Skin of body (tissue), 2 donors: ENCODE data around the gene TTC8. TPM values are rescaled to one million over a fixed set of nuclear protein-coding genes. Genes with fewer than 3 reads are reported as not detected.

Experiments used
- small RNA-seq: library from RNA; depleted of rRNA; stranded (forward); fragments of <200 nt; gene quantifications from one replicate; pipeline ENCODE3, GENCODE V24; 2014; ENCODE audit warnings: low replicate concordance
- total RNA-seq: library from RNA; depleted of rRNA; stranded (reverse); fragments of >200 nt; gene quantifications from one replicate; pipeline ENCODE4 v1.2.3, GENCODE V29; 2014

The TTC8 gene
- total RNA-seq, 1 donor from 2014 or later = 12.8 TPM

Small RNA genes lying within 50 kb of the gene (small RNA-seq; reads per million reads assigned to genes)
- gene RF00019 (not detected), gene RNU4-92P (not detected)

Other genes with a start within 250 kb of the TTC8 start
- 0.49 TPM for gene EML5, start 31.7 kb upstream of the TTC8 start, total RNA-seq